ENCODE results near the gene MAGI1.

- TF ChIP-seq CTCF (IDR thresholded peaks at IDR 0.05) (no peak), POLR2AphosphoS5 (IDR thresholded peaks at IDR 0.05) (no peak)
Measured at GRCh38 chr3:65401359-65402305, 637.1 kb downstream of the MAGI1 start.

Measured in prostate gland (tissue), 2 donors.